HT1080 (cell line): ENCODE results near the gene NF1. TPM values are rescaled to one million over a fixed set of nuclear protein-coding genes. Genes with fewer than 3 reads are reported as not detected.
"Not testable (repeated sequence)": the region's sequence is repeated elsewhere in the genome, so short reads cannot be mapped to it uniquely, and the experiment has no call there.

Experiments
- DNase-seq: peaks from one replicate; pipeline ENCODE4 v3.0.0-alpha.2; 2015; ENCODE audit warnings: low read depth
- total RNA-seq: library from RNA; depleted of rRNA; stranded (reverse); fragments of >200 nt; shearing (Covaris generic); gene quantifications from 2 replicates; pipeline ENCODE4 v1.2.3, GENCODE V29; 2014

Gene NF1
- total RNA-seq, 1 experiment from 2014 or later: 17.5 TPM

DNA sequence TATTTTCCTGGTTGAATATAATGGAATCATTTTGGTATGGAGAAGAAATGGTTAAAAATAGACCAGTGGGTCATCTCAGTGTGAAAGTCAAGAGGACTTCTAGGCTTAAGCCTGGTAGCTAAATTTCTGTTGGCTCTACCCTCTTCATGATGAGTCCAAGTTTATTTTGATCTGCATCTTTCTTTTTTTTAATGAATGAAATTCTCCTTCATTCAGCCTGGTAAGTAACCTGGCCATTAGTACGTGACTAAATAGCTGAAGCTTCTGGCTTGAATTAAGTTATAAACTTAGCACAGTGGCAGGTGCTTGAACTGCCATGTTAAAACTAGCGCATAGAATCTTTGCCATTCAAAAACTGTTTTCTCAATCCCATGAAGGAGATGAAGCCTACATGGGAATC, 28.0 kb downstream of the NF1 start:
- DNase-seq: no peak

DNA sequence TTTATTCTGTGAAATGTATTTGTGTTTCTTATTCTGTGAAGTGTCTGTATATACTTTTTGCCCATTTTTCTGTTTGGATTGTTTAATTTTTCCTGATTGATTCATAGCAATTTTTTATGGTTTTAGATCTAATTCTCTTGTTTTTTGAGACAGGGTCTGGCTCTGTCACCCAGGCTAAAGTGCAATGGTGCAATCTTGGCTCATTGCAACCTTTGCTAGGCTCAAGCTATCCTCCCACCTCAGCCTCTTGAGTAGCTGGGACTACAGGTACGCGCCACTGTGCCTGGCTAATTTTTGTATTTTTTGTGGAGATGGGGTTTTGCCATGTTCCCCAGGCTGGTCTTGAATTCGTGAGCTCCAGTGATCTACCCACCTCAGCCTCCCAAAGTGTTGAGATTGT, 31.5 kb downstream of the NF1 start:
- DNase-seq: no peak

DNA sequence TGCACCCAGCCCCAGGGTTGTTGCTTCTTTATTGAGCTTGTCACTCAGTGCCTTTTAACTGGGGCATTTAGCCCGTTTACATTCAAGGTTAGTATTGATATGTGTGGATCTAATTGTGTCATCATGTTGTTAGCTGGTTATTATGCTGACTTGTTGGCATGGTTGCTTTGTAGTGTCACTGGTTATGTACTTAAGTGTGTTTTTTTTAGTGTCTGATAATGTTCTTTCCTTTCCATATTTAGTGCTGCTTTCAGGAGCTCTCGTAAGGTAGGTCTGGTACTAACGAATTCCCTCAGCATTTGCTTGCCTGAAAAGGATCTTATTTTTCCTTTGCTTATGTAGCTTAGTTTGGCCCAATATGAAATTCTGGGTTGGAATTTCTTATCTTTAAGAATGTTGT, 33.5 kb downstream of the NF1 start:
- no peak for DNase-seq

DNA sequence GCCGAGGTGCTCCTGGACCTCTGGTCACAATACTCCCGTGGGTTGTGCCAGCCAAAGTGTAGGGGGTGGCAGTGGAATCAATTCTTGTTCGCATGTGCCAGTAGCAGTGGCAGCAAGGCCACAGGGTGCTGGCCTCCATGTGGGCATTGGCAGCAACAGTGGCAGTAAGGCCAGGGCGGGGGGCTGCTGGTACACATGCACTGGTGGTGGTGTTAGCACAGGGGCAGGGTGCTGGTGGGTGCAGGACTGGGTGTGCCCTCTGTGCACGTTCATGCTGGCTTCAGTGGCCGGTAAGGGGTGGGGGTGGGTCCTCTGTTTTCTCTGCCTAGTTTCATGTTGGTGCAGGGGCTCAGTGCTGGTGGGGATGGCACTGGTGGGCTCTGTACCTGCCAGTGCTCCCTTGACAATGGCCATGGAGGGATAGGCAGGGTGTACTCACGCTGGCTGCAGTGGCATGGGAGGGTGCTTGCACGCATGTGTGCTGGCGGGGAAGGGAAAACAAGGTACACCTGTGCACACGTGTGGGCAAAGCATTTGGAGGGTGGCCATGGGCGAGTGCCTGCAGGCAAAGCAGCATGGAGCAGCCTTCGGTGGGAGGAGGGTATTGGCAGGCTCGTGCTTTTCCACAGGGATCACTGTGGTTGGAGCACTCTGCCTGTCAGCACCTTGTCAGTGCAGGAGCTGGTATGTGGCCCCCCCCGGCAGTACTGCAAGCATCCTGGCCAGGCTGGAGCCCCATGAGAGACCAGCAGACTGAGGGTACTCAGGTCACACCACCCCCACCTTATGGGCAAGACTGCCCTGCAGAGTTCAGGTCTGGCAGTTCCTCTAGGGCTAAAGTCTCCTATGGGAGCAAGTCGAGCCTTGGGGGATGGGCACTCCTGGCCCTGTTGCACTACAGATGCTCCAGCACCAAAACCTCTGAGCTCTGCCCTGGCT, 35.8 kb downstream of the NF1 start:
- DNase-seq: no peak

DNA sequence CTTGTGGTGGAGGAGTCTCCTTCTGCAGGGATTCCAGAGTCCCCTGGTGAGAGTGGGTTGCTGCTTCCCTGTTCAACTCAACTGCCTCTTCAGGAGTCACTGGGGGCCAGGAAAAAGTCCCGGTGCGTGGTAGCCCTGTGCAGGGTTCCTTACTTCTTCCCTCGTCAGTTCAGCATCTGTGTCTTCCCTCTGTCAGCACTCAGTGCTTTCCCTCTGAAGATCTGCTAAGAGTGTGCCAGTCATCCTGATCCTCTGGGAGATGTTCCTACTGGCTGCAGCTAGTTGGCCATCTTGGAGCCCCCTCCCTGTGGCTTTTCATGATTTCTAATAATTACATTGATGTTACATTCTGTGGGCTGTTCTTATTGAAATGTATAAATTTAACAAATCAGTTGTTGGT, 36.5 kb downstream of the NF1 start:
- no peak for DNase-seq

DNA sequence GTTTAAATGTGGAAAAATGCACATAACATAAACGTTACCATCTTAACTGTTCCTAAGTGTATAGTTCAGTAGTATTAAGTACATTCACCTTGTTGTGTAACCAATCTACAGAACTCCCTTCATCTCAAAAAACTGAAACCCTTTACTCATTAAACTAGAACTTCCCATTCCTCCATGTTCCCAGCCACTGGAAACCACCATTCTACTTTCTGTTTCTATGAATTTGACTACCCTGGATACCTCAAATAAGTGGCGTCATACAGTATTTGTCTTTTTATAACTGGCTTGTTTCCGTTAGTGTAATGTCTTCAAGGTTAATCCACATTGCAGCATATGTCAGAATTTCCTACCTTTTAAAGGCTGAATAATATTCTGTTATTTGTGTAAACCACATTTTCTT, 38.2 kb downstream of the NF1 start:
- no peak for DNase-seq

DNA sequence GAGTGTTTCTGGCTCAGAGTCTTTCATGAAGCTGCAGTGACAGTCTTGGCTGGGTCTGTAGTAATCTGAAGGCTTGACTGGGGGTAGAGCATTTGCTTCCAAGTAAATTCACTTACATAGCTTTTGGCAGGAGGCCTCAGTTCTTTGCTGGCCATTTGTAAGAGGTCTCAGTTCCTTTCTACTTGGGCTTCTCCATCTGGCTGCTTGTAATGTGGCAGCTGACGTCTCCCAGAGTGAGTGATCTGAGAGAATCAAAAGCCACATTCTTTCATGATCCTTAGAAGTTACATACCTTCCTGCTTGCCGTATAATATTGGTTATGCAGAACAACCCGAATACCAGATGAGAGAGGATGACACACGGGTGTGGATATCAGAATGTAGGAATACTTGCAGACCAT, 39.8 kb downstream of the NF1 start:
- no peak for DNase-seq

DNA sequence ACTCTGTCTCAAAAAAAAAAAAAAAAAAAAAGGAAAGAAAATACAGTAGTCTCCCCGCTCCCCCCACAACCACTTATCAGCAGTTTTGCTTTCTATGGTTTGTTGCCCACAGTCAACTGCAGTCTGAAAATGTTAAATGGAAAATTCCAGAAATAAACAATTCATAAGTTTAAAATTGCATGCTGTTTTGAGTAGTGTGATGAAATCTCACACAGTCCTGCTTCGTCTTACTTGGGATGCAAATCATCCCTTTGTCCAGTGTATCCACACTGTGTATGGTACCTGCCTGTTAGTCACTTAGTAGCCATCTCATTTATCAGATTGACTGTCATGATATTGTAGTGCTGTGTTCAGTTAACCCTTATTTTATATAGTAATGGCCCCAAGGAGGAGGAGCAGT, 41.5 kb downstream of the NF1 start:
- DNase-seq: no peak

DNA sequence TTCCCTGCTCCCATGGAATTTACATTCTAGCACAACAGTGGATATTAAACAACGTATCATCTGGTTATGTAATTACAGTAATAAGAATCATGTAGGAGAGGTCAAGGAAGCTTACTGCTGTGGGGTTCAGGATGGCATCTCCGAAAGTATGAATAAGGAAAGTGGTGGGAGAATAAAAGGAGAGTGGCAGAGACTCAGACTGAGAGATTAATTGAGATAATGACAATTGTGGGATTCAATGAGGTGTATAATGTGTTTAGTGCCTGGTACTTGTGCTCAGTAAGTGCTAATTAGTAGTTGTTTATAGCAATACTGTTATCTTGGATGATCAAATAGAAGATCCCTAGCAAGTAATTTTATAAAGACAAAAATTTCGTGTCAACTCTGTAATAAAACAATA, 45.3 kb downstream of the NF1 start:
- DNase-seq: no peak

DNA sequence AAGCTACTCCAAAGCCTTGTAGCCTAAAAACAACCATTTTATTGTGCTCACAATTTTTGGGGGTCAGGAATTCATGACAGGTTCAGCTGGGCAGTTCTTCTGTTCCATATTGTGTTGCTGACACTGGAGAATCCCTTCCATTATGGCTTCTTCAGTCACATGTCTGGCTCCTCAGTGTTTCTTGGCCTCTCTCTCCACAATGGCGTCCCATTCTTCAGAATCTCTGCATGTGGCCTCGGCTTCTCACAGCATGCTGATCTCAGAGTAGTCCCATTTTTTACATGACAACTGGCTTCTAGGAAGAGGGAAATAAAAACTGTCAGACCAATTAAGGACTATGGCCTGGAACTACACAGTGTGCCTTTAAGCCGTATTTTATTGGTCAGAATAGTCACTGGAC, 49.7 kb downstream of the NF1 start:
- no peak for DNase-seq

DNA sequence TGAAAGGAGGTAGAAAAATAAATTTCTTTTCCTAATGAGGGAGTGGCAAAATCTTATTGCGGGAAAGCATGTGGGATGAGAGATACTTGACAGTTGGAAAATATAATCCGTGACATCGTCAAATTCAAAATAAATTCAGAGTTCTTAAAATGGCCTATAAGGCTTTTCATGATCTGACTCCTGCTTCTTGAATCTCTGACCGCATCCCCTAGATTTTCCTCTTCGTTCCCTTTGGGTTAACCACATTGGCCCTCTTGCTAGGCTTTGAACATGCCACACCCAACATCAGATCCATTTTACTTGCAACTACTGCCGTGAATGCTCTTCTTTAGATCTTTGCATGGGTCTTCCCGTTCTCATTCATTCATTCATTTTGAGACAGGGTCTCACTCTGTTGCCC, 50.1 kb downstream of the NF1 start:
- DNase-seq: no peak

DNA sequence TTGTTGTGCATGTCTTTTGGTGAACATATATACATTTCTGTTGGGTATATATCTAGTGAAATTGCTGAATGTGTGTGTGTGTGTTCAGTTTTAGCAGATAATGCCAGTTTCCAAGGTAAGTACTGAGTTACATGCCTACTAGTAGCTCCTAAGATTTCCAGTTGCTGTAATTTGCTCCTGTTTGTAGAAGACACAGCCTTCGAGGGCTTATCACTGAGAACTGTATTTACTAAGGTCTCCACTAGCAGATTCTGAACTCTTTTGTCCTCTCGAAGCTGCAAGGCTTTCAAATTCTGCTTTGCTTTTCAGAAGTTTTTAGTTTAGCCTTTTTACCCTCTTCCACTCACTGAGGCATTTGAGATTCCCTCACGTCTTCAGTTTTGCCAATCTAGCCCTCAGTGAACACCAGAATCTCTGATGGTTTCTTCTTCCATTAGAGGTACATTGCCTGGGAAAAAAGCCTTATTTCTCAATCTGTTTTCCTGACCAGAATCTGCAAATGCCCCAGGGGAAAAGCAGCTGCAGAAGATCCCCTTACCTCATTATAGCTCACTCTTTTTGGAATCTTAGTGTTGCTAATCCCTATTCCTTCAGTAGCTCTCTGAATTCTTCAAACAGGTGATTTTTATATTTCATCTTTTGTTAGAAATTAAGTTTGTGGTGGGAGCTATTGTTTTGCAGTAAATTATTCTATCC, 52.9 kb downstream of the NF1 start:
- DNase-seq: no peak

DNA sequence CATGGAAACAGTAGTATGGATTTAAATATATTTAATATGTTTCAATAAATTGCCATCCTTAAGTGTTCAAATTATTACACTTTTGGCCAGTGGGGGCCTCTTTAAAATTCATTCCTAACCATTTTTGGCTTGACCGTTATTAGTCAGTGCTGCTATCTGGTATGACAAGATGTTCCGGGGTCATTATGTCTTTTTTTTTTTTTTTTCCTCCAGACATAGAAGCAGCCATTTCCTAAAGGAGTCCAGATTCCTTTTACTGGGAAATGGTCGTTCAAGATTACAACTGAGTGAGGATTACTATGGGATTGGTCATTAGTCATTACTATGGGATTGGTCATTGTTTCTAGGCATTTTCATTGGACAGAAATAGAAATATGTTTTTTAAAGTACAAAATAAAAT, 53.4 kb downstream of the NF1 start:
- no peak for DNase-seq

DNA sequence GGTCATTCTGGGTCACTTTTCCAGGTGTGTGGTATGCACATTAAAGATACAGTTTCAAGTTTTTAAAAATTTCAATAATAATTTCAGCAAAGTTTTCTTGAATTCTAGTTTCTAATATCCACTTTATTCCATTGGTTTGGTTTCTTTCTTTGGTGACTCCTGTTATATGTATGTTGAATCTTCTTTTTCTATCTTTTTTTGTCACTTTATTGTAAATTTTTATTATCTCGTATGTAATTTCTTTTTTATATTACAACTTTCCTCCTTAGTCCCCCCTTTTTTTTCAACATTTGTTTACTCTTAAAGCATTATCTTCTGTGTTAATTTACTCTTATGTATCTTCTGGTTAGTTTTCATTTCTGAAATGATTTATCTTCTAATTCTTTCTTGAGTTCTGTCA, 57.5 kb downstream of the NF1 start:
- DNase-seq: no peak

DNA sequence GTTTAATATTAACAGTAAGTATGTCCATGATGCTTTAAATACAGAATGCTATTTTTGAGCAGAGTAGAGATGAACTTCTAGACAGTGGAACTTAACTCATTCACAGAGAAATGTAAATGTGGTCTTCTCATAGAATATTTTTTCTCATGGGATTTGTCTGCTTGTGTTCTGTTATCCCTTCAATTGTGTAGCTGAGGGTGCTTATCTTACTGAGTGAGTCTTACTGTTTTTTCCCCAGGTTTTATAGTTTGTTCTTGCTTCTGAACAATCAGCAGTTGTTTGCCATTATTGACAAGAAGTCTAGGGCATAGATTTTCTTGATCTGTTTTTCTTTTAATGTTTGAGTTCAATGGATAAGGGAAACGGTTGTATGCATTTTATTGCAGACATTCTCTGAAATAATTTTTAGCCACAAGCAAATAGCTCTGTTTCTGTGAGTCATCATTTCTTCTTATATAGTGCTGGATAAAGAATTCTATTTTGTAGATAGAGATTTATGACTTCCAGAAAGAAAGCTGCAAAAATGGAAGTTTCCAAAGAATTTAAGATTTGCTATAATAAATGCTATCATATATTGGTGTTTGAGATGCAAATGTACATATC, 60.5 kb downstream of the NF1 start:
- DNase-seq: no peak

DNA sequence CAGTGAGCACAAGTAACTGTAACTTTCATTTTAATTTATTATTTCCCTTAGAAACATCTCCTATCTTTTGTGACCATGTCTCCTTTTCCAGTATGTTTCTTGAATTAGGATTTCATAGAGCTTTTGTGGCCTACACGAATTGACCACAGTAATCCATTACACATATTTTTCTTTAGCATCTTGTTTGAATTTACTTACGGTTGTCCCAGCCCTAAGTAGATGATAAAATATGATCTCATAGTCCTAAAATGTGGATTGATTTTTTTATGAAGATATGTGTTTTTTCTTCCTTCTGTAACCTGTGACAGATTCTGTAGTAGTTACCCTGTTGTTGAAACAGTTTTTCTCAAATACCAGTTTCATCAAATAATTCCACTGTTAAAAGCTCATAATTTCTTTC, 61.5 kb downstream of the NF1 start:
- no peak for DNase-seq

DNA sequence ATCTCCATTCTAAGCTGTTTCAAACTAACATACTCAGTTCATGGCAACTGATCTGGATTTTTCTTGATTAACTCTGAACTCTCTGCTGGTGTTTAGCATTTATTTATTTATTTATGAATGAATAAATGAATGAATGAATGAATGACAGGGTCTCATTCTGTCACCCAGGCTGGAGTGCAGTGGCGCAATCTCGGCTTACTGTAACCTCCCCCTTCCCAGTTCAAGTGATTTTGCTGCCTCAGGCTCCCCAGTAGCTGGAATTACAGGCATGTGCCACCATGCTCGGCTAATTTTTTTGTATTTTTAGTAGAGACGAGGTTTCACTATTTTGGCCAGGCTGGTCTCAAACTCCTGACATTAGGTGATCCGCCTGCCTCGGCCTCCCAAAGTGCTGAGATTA, 62.1 kb downstream of the NF1 start:
- DNase-seq: not testable (repeated sequence)

DNA sequence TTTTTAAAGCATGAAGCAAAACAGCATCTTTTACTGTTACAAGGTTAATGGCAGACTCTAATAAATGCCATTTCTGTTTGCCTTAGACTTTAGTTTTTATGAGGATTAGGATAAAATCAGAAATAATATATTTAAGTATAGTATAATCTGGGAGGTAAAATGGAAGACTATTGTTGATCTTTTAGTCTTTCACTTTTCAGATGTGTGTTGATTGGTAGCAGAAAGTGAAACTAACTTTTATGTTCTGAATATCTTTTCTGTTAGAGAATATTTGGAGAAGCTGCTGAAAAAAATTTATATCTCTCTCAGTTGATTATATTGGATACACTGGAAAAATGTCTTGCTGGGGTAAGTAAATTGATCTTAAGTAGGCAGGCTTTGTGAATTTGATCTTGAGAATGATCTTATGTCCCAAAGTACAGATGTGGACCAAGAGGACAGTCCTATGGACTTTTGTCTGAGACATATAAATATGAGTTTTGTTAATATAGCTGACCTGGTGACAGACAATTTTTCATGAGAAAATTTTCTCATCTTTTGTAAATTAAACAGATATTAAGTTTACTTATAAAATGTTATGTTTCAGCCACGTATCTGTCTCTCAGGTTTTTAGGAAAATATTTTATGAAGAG, 64.1 kb downstream of the NF1 start:
- no peak for DNase-seq

DNA sequence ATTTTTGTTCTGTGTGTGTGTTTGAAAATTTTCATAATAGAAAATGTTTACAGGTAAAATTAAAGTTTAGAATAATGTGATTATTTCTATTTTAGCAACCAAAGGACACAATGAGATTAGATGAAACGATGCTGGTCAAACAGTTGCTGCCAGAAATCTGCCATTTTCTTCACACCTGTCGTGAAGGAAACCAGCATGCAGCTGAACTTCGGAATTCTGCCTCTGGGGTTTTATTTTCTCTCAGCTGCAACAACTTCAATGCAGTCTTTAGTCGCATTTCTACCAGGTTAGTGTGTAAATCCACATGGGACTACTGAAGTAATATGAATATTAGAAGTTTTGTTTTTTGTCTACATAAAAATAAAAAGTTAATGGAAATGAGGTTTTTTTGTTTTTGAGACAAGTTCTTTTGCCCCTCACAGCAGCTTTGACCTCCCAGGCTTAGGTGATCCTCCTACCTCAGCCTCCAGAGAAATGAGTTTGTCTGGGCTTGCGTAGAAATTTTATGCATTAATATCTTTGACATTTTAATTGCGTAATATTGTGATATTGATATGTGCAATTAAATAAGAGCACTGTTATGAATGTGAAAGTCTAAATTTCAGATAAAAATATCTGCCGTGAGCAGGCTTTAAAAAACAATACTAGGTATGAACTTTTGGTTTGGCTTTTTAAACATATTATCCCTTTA, 68.5 kb downstream of the NF1 start:
- DNase-seq: no peak

DNA sequence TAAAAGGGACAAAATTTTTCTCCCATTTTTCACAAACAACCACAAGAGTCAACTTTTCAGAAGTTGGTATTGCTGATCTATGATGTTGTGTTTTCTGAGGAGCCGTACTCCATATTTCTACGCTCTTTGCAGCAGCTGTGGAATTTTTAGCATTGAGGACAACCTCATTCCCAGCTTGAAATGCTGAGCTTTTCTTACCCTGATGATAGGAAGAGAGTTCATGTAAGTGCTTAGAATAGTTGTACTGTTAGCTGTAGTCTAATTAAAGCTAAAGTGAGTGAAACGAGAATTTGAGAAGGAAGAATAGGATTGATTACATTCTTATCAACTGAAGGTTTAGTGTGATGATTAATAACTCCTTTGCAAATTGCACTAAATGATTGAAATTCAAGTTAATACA, 72.3 kb downstream of the NF1 start:
- DNase-seq: no peak

DNA sequence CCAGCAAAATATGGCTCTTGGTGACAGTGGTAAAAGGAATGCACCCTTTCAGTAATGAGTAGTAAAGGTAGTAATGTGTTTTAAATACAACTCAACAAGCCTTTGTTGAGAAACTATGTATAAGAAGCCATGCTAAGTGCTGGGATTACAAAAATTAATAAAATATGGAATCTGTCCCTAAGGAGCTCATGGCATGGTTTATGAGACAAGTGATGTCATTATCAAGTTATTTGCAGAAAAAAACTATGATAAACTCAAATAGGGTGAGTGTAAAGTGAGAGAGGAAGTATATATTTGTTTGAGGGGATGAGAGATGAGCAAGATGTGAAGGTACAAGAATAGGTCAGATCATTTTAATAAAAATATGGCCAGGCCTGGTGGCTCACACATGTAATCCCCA, 76.9 kb downstream of the NF1 start:
- no peak for DNase-seq
